DMS79 (cell line): ENCODE data around the gene SLC25A2.
"Not testable (repeated sequence)": the region's sequence is repeated elsewhere in the genome, so short reads cannot be mapped to it uniquely, and the experiment has no call there.

Source experiments
- DNase-seq: peaks from one replicate; lab custom pipeline; 2025; lab: John Stamatoyannopoulos, UW

SLC25A2 gene

DNA sequence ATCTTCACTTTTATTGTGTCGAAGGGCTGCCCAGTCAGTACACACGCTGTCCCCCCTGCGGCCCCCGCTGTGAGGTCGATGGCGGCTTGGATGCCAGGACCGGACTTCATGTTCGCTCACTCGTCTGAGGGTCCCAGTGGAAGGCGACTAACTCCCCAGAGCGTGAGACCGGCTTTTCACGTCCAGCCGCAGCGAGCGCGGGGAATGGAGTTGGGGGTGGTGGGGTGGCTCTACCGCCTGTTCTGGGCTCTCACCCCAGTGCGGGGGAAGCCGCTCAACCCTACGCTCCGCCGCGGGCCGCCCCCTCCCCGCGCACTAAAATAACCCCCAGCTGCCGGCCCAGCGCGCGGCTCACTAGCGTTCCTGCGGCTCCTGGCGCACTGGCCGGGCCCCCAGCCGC is at the start of gene SLC25A2:
Gene SLC25A2 (minus strand): TSS at position 294 of the 400 bp plus-strand sequence. CDS start 184 bp downstream, at position 110.
- no peak for DNase-seq

DNA sequence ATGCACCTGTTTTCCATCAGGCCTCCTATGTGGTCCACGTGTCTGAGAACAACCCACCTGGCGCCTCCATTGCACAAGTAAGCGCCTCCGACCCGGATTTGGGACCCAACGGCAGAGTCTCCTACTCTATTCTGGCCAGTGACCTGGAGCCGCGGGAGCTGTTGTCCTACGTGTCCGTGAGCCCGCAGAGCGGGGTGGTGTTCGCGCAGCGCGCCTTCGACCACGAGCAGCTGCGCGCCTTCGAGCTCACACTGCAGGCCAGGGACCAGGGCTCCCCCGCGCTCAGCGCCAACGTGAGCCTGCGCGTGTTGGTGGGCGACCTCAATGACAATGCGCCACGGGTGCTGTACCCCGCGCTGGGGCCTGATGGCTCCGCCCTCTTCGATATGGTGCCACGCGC is 47.7 kb upstream of the SLC25A2 start:
- DNase-seq = no peak

DNA sequence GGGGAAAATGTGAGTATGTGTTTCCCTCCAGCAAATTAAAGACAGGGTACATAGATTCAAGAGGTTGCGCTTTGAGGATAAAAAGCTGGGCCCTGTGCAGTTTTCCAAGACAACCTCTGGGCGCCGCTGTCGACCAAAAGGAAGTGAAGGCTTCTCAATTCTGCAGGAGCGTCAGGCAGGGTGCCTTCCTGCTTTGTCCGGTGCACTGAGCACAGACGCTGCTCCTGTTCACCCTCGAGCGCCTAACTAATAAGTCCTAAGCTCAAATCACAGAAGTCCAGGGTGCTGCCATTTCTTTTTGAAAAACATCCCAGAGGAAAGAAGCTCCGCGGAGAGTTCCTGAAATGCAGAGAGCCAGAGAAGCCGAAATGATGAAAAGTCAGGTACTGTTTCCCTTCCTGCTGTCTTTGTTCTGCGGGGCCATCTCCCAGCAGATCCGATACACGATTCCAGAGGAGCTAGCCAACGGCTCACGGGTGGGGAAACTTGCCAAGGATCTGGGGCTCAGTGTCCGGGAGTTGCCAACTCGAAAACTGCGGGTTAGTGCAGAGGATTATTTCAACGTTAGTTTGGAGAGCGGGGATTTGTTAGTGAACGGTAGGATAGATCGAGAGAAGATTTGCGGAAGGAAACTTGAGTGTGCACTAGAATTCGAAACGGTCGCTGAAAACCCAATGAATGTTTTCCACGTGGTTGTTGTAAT is 46.2 kb upstream of the SLC25A2 start, which contains the start of gene PCDHGB1:
Gene PCDHGB1 (plus strand): TSS at position 183 of the 703 bp plus-strand sequence. CDS start 162 bp downstream, at position 345.
- DNase-seq = no peak

DNA sequence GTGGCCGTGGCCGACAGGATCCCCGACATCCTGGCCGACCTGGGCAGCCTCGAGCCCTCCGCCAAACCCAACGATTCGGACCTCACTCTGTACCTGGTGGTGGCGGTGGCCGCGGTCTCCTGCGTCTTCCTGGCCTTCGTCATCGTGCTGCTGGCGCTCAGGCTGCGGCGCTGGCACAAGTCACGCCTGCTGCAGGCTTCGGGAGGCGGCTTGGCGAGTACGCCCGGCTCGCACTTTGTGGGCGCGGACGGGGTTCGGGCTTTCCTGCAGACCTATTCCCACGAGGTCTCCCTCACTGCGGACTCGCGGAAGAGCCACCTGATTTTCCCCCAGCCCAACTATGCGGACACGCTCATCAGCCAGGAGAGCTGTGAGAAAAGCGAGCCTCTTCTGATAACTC is 42.2 kb upstream of the SLC25A2 start:
- DNase-seq = not testable (repeated sequence)

DNA sequence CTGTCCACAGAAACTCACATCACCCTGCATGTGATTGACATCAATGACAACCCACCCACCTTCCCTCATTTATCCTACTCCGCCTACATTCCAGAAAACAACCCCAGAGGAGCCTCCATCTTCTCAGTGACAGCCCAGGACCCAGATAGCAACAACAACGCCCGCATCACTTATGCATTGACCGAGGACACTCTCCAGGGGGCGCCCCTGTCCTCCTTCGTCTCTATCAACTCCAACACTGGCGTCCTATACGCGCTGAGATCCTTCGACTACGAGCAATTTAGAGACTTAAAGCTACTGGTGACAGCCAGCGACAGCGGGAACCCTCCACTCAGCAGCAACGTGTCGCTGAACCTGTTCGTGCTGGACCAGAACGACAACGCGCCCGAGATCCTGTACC is 41.5 kb upstream of the SLC25A2 start:
- DNase-seq = no peak

DNA sequence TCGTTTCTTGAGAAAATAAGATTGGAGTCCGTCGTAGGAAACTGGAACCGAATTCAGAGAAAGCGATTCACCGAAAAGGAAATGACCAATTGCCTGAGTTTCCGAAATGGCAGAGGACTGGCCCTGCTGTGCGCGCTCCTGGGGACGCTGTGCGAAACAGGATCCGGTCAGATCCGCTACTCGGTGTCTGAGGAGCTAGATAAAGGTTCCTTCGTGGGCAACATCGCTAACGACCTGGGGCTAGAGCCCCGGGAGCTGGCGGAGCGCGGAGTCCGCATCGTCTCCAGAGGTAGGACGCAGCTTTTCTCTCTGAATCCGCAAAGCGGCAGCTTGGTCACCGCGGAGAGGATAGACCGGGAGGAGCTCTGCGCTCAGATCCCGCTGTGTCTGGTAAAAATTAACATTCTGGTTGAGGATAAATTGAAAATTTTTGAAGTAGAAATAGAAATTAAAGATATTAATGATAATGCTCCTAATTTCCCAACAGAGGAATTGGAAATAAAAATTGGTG is 40.2 kb upstream of the SLC25A2 start:
- DNase-seq = no peak

DNA sequence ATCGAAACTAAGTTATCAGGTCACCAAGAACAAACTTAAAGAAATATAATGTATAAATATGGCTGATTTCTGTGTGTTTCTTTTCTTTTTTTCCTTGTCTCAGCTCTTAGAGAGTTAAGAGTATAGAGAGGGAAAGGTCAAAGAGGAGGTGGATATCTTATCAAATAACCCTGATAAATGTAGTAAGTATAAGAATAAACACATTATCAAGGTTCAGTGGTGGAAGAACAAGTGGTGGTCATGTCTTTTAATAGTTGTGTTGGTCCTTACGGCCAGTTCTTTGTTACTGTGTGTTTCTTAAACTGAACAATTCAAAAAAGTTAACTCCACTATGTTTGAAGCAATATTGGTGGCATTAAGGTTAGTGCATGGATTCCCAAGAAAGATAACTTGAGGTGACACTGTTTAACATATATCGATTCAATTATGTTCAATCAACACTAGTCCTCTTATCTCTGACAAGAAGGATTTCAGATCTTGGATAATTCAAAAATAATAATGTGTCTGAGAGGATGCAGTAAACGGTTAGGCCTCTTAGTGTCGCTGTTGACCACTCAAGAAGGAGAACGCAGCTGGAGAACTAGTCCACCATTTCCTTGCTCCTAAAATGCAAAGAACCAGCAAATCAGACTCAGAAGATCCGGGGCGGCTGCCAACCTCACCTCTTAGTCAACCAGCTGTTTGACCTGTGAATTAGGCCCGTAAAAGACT is 39.5 kb upstream of the SLC25A2 start, which contains the start of gene PCDHGA3:
Gene PCDHGA3 (plus strand): TSS at position 588 of the 711 bp plus-strand sequence. CDS start 205 bp downstream, outside the sequence.
- no peak for DNase-seq

DNA sequence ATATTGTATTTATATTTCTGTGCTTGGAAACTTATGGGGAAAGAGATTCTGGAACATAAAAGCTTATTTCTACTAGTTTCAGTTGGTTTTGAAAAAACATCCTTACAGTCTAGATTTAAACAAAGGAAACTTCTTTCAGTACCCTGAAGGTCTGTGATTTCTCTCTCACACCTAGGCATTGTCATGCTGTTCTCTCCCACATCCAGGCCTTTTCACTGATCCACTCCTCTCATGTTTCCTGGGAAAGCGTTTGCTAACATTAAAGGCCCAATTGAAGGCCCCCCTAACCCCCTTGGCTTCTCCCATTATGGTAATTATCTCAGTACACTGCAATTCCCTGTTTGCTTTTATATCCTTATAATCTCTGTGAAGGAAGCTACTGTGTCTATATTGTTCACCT is 38.9 kb upstream of the SLC25A2 start:
- DNase-seq = no peak

DNA sequence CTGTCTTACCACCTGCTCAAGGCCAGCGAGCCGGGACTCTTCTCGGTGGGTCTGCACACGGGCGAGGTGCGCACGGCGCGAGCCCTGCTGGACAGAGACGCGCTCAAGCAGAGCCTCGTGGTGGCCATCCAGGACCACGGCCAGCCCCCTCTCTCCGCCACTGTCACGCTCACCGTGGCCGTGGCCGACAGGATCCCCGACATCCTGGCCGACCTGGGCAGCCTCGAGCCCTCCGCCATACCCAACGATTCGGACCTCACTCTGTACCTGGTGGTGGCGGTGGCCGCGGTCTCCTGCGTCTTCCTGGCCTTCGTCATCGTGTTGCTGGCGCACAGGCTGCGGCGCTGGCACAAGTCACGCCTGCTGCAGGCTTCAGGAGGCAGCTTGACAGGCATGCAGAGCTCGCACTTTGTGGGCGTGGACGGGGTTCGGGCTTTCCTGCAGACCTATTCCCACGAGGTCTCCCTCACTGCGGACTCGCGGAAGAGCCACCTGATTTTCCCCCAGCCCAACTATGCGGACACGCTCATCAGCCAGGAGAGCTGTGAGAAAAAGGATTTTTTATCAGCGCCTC is 37.0 kb upstream of the SLC25A2 start:
- DNase-seq = not testable (repeated sequence)

DNA sequence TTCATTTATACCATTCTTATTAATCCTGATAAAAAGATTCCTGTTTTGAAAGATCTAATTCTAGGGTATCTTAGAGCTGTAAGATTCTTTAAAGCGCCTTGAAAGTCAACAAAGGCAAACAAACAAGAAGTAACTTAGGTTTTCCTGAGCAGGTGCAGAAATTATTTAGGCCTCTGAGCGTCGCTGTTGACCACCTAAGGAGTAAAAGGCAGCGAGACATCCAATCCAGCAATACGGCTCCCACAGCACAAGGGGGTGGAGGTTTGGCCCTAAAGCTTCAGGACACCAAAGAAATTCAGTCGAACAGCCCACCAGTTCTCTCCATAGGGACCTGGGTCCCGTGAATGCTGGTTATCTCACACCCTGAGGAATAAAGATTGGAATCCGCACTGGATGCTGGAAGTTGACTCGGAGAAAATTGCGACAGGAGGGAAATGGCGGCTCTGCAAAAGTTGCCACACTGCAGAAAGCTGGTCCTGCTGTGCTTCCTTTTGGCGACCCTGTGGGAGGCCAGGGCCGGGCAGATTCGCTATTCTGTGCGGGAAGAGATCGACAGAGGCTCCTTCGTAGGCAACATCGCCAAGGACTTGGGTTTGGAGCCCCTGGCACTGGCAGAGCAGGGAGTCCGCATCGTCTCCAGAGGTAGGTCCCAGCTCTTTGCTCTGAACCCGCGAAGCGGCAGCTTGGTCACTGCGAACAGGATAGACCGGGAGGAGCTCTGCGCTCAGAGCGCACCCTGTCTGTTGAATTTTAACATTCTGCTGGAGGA is 34.9 kb upstream of the SLC25A2 start, which contains the start of gene PCDHGA2:
Gene PCDHGA2 (plus strand): TSS at position 223 of the 769 bp plus-strand sequence.
- DNase-seq = no peak

DNA sequence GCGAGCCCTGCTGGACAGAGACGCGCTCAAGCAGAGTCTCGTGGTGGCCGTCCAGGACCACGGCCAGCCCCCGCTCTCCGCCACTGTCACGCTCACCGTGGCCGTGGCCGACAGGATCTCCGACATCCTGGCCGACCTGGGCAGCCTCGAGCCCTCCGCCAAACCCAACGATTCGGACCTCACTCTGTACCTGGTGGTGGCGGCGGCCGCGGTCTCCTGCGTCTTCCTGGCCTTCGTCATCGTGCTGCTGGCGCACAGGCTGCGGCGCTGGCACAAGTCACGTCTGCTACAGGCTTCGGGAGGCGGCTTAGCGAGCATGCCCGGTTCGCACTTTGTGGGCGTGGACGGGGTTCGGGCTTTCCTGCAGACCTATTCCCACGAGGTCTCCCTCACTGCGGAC is 28.7 kb upstream of the SLC25A2 start:
- not testable (repeated sequence) for DNase-seq

DNA sequence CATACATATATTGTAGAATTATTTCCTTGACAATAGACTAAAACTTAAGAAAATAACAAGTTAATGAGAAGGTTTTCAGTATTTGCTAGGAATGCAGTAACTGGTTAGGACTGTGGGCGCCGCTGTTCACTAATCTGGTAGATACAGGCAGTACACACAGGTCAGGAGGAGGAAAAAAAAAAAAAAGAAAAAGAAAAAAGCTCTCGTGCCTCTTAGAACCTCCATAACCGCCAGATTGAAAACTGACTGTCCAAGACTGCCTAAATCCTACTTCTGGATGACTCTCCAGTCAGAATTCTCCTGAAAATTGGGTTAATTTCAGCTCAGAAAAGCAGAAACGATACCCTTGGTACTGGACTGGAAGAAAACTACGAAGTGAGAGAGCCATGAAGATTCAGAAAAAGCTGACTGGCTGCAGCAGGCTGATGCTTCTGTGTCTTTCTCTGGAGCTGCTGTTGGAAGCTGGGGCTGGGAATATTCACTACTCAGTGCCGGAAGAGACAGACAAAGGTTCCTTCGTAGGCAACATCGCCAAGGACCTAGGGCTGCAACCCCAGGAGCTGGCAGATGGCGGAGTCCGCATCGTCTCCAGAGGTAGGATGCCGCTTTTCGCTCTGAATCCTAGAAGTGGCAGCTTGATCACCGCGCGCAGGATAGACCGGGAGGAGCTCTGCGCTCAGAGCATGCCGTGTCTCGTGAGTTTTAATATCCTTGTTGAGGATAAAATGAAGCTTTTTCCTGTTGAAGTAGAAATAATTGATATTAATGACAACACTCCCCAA is 26.6 kb upstream of the SLC25A2 start, which contains the start of gene PCDHGA1:
Gene PCDHGA1 (plus strand): TSS at position 216 of the 782 bp plus-strand sequence.
- no peak for DNase-seq

DNA sequence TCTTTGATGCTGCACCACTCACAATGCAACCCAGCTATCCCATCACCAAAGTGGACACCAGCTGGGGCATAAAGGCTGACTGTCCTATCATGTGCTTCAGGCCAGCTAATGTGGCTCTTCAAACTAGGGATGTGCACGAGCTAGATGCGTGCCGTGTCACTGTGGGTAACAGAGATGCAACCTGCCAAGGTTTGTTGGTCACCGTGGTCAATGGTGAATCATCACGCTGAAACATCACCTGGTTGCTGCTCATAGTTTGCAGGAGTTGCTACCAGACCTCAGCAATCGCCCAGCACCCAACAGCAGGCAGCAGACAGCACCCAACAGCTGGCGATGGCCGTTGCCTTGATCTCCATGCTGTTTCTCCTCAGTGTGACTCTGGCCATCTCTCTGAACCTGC is 24.4 kb upstream of the SLC25A2 start:
- DNase-seq = no peak

DNA sequence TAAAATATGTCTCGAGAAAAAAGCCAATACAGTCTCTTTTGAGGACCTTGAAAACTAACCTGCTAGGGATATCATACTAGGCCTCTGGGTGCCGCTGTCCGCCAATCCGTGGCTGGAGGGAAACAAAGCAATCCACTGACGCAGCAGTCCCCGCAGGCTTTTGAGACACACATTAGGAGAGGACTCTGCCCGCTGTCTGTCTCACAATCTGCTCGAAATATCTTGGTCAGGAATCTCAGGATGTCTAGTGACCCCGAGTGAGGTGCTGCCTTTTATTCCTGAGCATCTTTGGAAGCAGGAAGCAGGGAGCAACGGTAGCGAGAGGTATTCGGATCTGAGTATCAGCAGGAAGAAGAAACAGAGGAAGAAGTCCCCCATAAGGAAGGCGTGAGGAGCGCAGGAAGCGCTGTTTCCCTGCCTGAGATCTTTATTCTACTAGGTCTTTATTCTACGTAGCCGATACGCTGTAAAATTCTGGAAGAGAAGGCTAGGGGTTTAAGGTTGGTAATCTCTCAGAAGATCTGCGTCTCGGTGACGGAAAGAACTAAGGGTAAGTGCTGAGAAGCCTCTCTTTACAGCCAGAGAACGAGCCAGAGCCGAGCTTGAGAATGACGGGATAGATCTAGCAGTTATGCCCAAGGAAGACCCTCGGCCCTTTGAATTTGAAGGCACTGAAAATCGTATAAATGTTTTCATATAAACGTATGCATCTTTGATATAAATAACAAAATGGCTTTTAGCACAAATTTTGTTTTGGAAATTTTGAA is 22.4 kb upstream of the SLC25A2 start:
- DNase-seq = peak; percentile 67

DNA sequence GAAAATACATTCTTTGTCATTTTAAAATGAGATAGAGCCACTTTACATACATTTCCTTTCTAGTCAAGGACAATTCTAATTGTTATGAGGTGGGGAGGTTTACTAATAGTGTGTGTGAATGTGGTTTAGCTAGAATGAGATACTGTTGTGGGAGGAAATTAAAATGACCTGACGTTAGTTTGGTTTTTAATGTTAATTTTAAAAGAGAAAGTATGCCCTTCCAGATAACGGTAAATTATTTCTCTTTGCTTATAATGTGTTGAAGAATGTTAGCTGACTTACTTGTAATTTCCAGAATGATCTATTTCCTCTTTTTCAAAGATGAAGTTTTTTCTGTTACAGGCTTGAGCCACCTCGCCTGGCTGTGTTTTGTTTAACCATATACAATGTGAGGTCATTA is 18.4 kb upstream of the SLC25A2 start:
- no peak for DNase-seq

DNA sequence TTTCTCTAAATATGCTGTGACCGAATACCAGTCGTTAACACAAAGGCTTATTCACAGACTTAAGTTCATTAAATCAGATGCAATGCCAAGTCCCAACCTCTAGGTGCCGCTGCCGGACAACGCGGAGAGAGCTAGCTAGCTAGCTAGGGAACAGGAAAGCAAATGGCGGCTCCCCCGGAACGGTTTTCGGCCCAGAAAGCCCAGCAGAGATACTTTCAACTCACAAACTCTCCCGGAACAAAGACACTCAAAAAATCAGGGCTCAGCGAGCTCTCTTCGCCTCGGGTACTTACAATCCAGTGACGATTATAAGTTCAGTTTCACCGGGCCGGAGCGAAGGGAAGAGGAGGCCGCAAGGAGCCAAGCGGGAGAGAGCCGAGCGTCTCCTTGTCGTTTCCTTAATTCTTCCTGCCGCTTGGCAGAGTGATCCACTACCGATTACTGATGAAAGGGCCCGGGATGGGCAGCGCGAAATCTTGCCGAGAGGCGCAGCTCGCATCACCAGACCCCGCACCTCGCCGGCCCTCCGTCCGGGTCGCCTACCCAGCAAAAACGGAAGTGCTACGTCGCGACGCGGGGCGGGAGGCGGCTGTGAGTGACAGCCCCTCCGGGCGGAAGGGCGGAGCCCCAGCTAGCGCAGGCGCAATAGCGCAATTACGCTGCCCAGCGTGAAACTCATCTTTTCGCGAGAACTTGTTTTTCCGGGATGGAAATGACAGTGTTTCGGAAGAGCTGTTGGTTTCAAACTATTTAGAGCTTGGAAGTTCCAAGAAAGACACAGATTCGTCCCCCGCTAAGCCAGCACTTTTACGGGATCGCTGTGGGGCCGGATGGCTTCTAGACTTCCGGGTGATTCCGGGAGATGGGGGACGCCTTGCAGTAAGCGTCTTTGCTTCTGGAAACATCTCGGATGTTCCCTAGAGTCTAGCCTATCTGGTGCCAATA is 16.6 kb upstream of the SLC25A2 start, which contains the start of gene TAF7:
Gene TAF7 (minus strand): TSS at position 560 of the 945 bp plus-strand sequence. CDS start 740 bp downstream, outside the sequence.
- DNase-seq = peak; percentile 62

DNA sequence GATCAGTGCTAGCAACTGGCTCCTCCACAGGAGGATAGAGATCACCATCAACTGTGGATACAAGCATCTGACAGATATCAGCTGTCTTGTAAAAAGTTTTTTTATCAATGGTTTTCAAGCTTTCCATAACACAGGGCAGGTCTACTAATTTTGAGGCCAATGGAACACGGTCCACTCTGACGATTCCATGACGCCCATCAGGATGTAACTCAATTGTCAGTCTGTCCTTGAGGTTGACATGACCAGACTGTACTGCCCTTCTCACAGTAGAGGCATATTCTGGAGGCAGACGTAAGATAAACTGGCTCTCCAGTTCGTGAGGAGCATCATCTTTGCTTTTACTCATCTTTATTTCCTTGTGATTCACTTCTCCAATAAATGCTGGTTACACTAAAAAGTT is 15.8 kb upstream of the SLC25A2 start:
- DNase-seq = no peak

DNA sequence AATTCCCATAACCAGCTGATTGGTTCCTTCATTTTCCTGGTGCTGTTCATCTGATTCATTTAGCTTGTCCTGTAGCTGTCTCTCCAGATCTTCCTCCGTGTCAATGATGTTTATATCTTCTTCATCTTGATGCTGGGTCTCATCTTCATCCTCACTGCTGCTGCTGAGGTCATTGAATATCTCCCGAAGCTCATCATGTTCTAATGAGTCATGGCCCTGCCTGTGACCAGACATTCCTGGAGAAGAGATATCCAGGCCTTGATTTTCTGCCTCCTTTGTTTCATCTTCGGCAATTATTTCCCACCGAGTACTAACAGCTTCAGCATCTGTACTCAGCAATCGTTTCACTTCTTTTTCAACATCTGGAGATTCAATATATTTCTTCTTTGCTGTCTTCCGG is 15.4 kb upstream of the SLC25A2 start:
- no peak for DNase-seq

DNA sequence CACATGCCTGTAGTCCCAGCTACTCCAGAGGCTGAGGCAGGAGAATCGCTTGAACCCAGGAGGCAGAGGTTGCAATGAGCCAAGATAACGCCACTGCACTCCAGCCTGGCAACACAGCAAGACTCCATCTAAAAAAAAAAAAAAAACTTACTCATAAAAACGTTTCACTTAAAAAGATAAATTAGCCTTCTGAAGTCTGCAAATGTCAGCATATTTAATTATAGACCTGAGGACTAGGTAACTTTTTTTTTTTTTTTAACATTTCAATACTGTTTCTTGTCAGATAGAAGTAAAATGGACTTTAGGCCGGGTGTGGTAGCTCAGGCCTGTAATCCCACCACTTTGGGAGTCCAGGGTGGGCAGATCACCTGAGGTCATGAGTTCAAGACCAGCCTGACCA is 13.1 kb upstream of the SLC25A2 start:
- not testable (repeated sequence) for DNase-seq
